Ammon's horn (tissue), 1 donor: ENCODE data around the gene MLST8.
"Not testable (repeated sequence)": the region's sequence is repeated elsewhere in the genome, so short reads cannot be mapped to it uniquely, and the experiment has no call there.

Experiments used
- DNase-seq: peaks from one replicate; pipeline ENCODE4 v3.0.0-alpha.2; 2016; ENCODE audit warnings: low spot score

Gene MLST8

DNA sequence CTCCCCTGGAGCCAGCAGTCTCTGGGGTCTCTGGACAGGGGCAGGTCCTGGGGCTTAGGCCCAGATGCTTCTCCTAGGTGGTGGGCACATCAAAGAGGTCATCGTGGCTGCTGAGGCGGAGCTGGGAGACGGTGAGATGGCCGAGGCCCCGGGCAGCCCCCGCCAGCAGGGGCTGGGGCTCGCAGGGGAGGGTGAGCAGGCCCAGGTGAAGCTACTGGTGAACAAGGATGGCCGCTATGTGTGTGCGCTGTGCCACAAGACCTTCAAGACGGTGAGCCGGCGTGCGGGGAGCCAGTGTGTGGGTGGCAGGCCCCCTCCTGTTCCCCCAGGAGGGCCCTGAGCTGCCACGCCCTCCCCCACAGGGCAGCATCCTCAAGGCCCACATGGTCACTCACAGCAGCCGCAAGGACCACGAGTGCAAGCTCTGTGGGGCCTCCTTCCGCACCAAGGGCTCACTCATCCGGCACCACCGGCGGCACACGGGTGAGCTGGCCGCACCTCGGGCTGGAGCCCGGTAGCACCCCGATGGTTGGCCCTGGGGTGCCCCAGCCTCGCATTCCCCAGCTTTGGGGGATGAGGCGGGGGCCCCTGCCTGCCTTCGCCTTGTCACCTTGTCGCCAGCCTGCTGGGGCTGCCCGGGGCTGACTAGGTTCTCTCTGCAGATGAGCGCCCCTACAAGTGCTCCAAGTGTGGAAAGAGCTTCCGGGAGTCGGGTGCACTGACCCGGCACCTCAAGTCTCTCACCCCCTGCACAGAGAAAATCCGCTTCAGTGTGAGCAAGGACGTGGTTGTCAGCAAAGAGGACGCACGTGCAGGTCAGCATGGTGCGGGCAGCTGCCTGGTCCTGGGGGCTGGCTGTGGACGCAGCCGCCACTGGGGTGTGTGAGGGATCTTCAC lies 27.1 kb downstream of the MLST8 start:
- DNase-seq, result no peak

DNA sequence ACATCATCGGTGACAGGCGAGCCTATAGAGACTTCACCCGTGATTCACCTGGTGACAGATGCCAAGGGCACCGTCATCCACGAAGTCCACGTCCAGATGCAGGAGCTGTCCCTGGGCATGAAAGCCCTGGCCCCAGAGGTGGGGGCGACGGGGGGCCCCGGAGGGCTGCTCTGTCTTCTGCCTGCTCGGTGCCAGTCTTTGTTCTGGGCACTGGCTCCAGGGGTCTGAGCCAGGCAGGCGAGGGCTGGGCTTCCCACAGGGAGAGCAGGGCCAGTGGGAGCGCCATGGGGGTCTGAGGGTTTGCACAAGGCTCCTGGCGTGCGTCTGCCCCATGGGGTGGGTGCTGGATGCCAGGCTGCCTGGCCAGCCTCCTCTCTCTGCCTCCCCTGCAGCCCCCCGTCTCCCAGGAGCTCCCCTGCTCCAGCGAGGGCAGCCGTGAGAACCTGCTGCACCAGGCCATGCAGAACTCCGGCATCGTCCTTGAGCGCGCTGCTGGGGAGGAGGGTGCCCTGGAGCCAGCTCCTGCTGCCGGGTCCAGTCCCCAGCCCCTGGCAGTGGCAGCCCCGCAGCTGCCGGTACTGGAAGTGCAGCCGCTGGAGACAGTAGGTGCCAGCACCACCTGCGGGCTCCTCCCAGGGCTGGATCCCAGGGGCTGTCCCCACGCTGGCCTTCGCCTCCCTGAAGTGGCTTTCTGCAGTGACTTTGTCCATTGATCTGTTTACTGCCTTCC lies 28.0 kb downstream of the MLST8 start:
- no peak for DNase-seq

DNA sequence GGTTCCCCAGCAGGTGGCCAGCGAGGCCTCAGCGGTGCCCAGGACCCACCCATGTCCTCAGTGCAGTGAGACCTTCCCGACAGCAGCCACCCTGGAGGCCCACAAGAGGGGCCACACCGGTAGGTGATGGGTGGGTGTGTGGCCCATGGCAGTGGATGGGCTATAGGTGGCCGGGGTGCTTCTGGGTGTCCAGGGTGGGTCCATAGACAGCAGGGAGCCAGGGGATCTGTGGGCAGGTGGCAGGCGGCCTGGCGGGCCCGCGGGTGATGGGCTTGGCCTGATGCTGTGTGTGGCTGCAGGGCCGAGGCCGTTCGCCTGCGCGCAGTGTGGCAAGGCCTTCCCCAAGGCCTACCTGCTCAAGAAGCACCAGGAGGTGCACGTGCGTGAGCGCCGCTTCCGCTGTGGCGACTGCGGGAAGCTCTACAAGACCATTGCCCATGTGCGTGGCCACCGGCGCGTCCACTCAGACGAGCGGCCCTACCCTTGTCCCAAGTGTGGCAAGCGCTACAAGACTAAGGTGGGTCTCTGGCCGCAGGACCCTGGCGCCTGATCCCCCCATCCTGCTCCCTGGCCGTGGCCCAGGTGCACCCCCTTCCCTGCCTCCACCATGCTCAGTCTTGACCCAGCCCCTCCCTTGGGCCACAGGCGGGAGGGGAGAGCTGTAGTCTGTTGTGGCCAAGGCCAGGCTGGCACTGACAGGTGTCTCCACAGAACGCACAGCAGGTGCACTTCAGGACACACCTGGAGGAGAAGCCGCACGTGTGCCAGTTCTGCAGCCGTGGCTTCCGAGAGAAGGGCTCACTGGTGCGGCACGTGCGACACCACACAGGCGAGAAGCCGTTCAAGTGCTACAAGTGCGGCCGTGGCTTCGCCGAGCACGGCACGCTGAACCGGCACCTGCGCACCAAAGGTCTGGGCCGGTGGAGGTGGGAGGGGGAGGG lies 28.9 kb downstream of the MLST8 start:
- no peak for DNase-seq

DNA sequence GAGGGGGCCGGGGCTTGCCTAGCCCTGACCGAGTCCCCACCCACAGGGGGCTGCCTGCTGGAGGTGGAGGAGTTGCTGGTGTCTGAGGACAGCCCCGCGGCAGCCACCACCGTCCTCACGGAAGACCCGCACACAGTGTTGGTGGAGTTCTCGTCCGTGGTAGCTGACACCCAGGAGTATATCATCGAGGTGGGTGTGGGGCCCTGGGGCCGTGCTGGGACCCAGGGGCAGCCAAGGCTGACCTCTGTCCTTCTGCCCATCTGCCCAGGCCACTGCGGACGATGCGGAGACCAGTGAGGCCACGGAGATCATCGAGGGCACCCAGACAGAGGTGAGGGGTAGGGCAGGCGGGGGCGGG lies 29.5 kb downstream of the MLST8 start:
- DNase-seq, result no peak

- DNase-seq, result no peak
These were observed 30.0 kb downstream of the MLST8 start for GRCh38 chr16:2235234-2235651.

GRCh38 chr16:2235695-2236336 lies 30.6 kb downstream of the MLST8 start:
- no peak for DNase-seq

DNA sequence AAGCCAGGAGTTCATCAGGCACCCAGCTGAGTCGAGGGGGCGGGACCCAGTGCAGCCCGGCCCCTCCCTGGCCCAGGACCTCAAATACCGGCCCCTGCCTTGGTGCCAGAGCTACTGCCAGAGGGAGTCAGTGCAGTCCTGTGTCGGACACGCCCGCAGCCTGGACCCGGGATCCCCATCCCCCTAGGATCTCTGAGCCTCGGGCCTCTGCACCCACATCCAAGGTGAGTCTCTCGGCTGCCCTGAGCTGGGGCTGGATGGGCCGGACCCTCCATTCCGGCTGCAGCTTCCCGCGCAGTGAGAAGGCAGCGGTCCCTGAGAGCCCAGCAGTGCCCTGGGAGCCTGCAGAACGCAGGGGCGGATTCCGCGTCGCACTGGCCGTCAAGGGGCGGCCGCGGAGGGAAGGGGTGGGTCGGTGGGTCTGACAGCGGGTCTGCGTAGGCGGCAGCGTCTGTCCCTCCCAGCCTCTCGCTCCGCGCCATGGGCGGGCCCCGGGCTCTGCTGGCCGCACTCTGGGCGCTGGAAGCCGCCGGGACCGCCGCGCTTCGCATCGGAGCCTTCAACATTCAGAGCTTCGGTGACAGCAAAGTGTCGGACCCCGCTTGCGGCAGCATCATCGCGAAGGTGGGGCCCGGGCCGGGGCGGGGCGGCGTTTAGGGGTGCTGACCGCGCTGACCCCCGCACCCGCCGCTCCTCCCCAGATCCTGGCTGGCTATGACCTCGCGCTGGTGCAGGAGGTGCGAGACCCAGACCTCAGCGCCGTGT lies 31.3 kb downstream of the MLST8 start, which contains the start of gene DNASE1L2:
Gene DNASE1L2, plus strand, starts transcription at position 108 of the 765 bp plus-strand sequence. Its CDS starts 373 bp downstream, at position 481.
- no peak for DNase-seq

- DNase-seq, result no peak
These were observed 31.8 kb downstream of the MLST8 start for GRCh38 chr16:2237102-2237482.

DNA sequence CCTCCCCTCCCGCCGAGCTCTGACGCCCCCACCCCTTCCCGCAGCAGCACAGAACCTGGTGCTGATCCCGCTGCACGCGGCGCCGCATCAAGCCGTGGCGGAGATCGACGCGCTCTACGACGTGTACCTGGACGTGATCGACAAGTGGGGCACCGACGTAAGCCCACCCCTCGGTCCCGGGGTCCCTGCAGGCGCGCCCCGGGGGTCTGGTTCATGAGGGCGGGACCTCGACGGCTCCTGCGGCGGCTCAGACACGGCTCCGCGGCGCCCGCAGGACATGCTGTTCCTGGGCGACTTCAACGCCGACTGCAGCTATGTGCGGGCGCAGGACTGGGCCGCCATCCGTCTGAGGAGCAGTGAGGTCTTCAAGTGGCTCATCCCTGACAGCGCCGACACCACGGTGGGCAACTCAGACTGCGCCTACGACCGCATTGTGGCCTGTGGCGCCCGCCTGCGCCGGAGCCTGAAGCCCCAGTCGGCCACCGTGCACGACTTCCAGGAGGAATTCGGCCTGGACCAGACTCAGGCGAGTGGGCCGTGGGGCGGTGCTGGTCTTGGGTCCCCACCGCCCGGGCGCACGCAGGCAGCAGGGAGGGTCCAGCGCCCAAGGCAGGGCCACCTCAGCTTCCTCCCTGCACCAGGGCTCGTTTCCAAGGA lies 32.4 kb downstream of the MLST8 start:
- no peak for DNase-seq

GRCh38 chr16:2238150-2238837 lies 33.0 kb downstream of the MLST8 start:
- no peak for DNase-seq

- no peak for DNase-seq
These were observed 33.8 kb downstream of the MLST8 start for GRCh38 chr16:2238838-2239675.

DNA sequence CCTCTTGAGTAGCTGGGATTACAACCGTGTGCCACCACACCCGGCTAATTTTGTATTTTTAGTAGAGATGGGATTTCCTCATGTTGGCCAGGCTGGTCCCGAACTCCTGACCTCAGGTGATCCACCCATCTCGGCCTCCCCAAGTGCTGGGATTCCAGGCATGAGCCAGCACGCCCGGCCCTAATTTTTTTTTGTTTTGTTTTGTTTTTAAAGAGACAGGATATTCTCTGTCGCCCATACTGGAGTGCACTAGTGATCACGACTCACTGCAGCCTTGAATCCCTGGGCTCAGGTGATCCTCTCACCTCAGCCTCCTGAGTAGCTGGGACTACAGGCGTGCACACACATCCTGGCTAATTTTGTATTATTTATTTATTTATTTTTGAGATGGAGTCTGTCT lies 35.1 kb downstream of the MLST8 start:
- DNase-seq, result not testable (repeated sequence)

- no peak for DNase-seq
These were observed 37.3 kb downstream of the MLST8 start for GRCh38 chr16:2242598-2242997.

- no peak for DNase-seq
These were observed 37.8 kb downstream of the MLST8 start for GRCh38 chr16:2243031-2243528.

DNA sequence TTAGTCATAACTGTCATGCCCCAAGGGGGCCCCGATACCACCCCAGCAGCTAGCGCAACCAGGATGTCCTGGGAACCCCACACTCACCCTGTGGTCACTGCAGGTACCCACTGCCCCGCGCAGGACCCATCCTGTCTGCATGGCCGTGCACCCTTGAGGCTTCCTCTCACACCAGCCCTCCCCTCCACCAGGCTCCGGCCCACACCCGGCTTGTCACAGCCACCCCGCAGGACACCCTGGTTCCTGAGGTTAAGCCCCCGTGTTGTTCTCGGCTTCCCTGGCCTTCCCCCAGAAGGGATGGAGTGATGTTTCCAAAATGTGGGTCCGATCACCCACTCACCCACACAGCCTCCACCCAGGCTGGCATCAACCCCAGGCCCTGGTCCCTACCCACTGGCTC lies 38.5 kb downstream of the MLST8 start:
- DNase-seq, result no peak

GRCh38 chr16:2244301-2244700 lies 39.0 kb downstream of the MLST8 start:
- no peak for DNase-seq

DNA sequence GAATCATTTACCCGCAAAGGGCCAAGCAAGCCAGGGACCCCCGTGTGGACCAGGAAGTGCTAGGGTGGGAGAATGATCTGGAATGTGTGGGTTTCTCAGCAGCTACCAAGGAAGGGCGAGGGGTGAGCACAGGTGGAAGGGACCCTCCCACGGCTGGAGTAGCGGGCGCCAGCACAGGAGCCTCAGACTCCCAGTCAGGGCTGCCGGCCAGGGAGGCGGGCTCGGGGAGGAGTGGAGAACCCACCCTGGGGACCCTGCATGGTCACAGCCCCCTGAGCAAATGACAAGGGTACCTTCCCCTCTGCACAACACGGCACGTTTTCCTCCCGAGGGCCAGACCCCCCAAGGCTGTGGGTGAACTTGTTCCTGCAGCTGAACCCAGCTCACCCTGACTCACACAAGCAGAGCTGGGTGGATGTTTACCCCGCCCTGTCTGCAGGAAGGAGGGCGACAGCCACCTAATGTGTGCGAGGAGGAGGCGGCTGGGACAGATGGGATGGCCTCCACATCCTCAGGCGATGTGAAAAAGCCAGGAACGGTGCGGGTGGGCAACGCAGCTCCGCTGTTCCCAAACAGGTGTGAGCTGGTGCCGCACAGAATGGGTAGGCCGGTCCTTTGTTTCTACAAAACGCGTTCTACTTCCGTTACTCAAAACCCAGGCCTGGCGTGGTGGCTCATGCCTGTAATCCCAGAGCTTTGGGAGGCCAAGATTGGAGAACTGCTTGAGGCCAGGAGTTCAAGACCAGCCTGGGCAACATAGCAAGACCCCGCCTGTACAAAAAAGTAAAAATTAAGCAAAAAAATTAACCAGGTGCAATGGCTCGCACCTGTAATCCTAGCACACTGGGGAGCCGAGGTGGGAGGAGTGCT lies 39.9 kb downstream of the MLST8 start:
- DNase-seq, result no peak
